H54 (cell line): ENCODE data around the gene C8G.

Source experiments
- DNase-seq: peaks from one replicate; pipeline ENCODE4 v3.0.0; 2011; ENCODE audit warnings: low spot score, mixed read lengths; ENCODE audit not compliant: insufficient read length
- FAIRE-seq: peaks from 3 replicates; lab custom pipeline; 2011; peaks lifted over from hg19 to GRCh38; lab: Jason Lieb, UNC
- POLR2A ChIP-seq: IDR thresholded peaks from 2 replicates; pipeline ENCODE4 v1.6.1; 2011; ENCODE audit warnings: low read depth, mild to moderate bottlenecking, low read length

Gene C8G

DNA sequence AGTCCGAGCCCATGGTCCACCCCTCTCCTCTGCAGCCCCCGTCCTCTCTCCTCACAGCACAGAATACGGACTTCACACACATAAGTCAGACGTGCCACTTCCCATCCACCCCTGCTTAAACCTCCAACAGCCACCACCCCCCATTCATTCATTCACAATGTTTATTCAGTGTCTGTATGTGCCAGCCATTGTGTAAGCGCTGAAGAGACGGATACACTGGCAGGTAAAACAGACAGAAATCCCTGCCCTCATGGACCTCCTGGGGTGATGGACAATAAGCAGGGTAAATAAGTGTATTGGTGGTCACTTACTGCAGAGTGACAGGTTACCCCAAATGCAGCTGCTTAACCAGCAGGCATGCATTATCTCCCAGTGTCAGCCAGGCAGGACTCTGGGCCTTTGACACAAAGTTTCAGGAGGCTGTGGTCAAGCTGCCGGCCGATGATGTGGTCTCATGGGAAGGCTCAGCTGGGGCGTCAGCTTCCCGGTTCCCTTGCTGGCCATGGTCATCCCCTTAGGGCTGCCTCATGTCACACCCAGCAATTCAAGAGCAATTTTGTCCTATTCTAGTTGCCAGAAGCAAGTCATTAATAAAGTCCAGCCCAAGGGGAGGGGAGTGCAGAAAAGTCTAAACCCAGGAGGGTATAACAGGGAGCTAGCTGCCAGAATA lies 45.3 kb downstream of the C8G start:
- DNase-seq (no peak), FAIRE-seq (no peak)
- no peak for TF ChIP-seq POLR2A

DNA sequence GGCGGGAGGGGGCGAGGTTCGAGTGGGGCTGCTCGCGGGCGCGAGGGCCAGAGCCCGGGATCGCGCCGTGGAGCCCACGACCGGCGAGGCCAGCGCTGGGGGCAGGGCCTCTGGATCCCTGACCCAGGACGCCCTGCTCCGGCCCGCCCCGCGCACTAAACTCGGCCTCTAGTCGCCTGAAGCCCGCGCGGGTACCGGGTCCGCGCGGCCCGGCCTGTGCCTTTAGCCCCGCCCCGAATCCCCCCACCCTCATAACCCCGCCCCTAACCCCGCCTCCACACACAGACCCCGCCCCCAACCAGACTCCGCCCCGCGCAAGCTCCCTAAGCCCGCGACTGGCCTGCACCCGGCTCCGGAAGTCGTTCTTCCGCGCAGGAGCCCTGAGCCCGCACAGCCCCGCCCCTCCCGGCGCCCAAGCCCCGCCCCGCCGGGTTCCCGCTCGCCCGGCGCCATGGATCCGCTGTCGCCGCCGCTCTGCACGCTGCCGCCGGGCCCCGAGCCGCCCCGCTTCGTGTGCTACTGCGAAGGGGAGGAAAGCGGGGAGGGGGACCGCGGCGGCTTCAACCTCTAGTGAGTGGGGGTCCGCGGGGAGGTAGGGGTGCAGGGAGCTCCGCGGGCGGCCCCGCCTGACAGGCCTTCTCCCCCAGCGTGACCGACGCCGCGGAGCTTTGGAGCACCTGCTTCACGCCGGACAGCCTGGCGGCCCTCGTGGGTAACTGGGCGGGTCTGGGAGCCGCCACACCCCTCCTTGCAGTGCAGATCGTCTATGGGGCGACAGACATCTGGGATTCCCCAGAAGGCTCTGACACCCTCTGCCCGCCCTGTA lies 47.2 kb downstream of the C8G start, which contains the start of gene PAXX:
Gene PAXX (plus strand): TSS at position 430 of the 826 bp plus-strand sequence. CDS start 22 bp downstream, at position 452.
- no peak for FAIRE-seq
- DNase-seq: peak; percentile 100
- peak; percentile 61 for TF ChIP-seq POLR2A

DNA sequence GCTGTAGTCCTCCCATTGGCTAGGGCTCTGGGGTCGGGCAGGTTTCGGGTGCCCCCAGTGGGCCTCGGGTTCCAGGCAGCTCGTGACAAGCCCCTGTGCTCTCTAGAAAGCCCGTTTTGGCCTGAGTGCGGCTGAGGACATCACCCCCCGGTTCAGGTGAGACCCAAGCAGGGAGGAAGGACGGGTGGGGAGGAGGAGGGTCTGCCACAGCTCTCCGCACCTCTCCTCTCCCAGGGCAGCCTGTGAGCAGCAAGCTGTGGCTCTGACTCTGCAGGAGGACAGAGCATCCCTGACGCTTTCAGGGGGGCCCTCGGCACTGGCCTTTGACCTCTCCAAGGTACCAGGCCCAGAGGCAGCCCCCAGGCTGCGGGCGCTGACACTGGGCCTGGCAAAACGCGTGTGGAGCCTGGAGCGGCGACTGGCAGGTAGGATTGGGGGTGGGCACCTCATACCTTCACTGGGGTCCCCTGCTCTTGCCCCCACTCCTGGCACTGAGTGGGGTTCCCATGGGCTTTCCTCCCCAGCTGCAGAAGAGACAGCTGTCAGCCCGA lies 47.9 kb downstream of the C8G start:
- peak; percentile 0; the same call in 1 of the 2 replicates for TF ChIP-seq POLR2A
- FAIRE-seq: no peak
- no peak for DNase-seq

DNA sequence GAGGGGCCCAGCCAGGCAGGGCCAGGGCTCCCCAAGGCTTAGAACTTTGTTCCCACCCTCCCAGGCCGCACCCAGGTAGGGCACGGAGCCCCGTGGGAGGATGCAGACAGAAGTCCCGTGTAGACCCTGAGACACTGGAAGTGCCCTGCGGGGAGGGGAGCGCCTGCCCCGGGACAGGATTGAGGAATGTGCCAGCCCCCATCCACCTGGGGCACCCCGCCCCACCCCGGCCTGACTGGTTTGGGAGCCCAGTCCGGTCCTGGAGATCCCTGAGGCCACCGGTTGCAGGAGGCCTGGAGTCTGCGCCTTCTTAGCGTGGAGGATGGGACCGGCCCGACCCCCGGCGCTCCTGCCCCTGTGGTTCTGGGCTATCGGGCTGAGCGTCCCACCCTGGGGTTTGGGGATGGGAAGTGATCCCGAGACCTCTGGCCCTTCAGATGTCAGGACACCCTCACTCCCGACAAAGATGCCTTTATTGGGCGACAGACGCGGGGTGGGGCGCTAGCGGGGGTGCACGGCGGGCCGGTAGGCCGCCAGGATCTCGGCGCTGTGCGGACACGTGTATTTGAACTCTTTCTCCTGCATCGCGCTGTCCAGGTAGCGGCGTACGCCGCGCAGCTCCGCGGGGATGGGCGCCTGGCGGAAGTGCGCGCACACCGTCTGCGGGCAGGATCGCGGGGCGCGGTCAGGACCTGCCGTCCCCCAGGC lies 49.3 kb downstream of the C8G start:
- no peak for TF ChIP-seq POLR2A
- DNase-seq (no peak), FAIRE-seq (no peak)

DNA sequence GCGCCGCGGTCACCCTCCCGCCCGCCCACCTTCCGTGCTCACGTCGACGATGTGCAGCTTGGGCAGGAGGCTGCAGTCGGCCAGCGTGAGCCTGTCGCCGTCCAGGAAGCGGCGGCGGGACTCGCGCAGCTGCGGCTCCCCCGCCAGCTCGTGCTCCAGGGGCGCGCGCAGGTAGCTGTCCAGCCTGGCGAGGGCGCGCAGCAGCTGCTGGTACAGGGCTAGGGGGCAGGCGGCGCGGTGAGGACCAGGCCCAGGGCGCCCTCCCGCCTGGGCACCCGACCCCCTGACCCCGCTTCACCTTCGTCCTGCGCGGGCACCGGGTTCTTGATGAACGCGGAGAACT lies 49.8 kb downstream of the C8G start:
- no peak for FAIRE-seq
- no peak for DNase-seq
- no peak; the same call in 1 of the 2 replicates for TF ChIP-seq POLR2A

DNA sequence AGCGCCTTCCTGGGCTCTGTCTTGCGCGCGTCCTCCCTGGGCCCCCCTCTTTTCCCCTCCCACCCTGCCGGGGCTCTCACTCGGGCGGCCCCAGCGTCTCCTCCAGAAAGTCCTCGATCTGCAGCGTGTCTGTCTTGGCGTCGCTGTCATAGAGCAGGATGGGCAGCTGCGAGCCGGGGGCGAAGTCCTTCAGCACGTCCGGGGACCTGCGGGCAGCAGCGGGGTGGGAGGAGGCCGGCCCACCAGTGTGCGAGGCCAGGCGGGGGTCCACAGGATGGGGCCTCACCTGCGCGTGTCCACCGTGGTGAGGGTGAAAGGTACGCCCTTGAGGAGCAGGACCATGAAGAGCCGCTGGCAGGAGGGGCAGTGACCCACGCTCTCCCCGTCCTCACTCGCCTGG lies 50.3 kb downstream of the C8G start:
- no peak for DNase-seq
- FAIRE-seq: no peak
- TF ChIP-seq POLR2A: no peak

DNA sequence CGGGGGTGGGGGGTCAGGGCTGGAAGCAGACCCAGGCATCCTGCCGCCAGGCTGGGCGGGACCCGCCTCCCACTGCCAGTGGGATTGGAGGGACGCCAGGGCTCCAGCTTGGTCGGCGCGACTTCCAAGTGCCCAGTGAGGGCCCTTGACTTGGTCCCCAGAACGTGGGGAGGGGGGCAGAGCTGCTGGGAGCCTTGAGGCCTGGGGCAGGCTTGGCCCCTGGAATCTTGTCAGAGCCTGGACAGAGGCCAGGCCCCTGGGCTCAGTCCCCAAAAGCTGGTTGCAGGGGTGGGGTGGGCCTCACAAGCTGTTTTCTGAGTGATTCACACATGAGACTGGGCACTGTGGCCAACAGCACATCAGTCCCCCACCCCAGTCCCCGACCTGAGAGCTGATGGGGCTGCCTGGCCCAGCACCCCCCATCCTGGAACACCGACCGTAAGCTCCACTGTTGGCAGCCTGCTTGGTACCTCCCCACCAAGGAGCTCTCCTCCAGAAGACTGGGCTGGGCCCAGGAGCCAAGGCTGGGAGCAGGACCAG lies 50.8 kb downstream of the C8G start:
- no peak for TF ChIP-seq POLR2A
- FAIRE-seq (no peak), DNase-seq (peak; percentile 94)
